Effector memory CD4-positive, alpha-beta T cell (primary cell): Measurements from ENCODE around the gene PDZK1IP1.

ENCODE experiments used
- DNase-seq, 3 donors: peaks; one replicate each; pipeline ENCODE4 v3.0.0-alpha.2; 2020
- H3K27ac ChIP-seq: 2 replicates; pipeline ENCODE4 v1.7.0; 2013; ENCODE audit warnings: mild to moderate bottlenecking, low read length, moderate library complexity; ENCODE audit not compliant: insufficient read depth, poor library complexity, severe bottlenecking
- H3K27me3 ChIP-seq: replicated peaks from 2 replicates; pipeline ENCODE4 v1.7.0; 2013; ENCODE audit warnings: mild to moderate bottlenecking, low read length; ENCODE audit not compliant: insufficient read depth, control insufficient read depth, poor library complexity, severe bottlenecking
- H3K36me3 ChIP-seq: 2 replicates; pipeline ENCODE4 v1.7.0; 2013; ENCODE audit warnings: mild to moderate bottlenecking, low read length, moderate library complexity; ENCODE audit not compliant: control insufficient read depth, insufficient read depth
- H3K4me1 ChIP-seq: 2 replicates; pipeline ENCODE4 v1.7.0; 2013; ENCODE audit warnings: low read length, mild to moderate bottlenecking; ENCODE audit not compliant: control insufficient read depth, insufficient read depth, poor library complexity, severe bottlenecking
- H3K4me3 ChIP-seq: 2 replicates; pipeline ENCODE4 v1.7.0; 2013; ENCODE audit warnings: low read length, low read depth, mild to moderate bottlenecking; ENCODE audit not compliant: insufficient read depth, poor library complexity, severe bottlenecking
- H3K9me3 ChIP-seq: 2 replicates; pipeline ENCODE4 v1.7.0; 2013; ENCODE audit warnings: mild to moderate bottlenecking, low read length, moderate library complexity; ENCODE audit not compliant: control insufficient read depth

Gene PDZK1IP1

GRCh38 chr1:47181955-47182675 lies 7.7 kb downstream of the PDZK1IP1 start:
- no peak for DNase-seq
- H3K9me3 ChIP-seq: no peaks in the 10 kb centered on the region
- no peaks in the 10 kb centered on the region for H3K36me3 ChIP-seq
- H3K27me3 ChIP-seq: peaks cover 3% of the 10 kb centered on the region
- no peak overlapping the region for H3K27ac ChIP-seq
- peaks cover 3% of the 10 kb centered on the region for H3K4me1 ChIP-seq
- H3K4me3 ChIP-seq: no peak overlapping the region

- H3K36me3 ChIP-seq: no peaks in the 10 kb centered on the region
- H3K4me3 ChIP-seq: no peak overlapping the region
- H3K27ac ChIP-seq: no peak overlapping the region
- peaks cover 3% of the 10 kb centered on the region for H3K4me1 ChIP-seq
- H3K9me3 ChIP-seq: no peaks in the 10 kb centered on the region
- DNase-seq: no peak
- H3K27me3 ChIP-seq: peaks cover 3% of the 10 kb centered on the region
These were observed 8.5 kb downstream of the PDZK1IP1 start for GRCh38 chr1:47181095-47181954.

- Histone ChIP-seq H3K9me3 (no peaks in the 10 kb centered on the region), H3K4me1 (peaks cover 3% of the 10 kb centered on the region), H3K4me3 (no peak overlapping the region), H3K36me3 (no peaks in the 10 kb centered on the region), H3K27me3 (peaks cover 3% of the 10 kb centered on the region), H3K27ac (no peak overlapping the region)
- DNase-seq: no peak
These were observed 9.2 kb downstream of the PDZK1IP1 start for GRCh38 chr1:47180603-47181094.

DNA sequence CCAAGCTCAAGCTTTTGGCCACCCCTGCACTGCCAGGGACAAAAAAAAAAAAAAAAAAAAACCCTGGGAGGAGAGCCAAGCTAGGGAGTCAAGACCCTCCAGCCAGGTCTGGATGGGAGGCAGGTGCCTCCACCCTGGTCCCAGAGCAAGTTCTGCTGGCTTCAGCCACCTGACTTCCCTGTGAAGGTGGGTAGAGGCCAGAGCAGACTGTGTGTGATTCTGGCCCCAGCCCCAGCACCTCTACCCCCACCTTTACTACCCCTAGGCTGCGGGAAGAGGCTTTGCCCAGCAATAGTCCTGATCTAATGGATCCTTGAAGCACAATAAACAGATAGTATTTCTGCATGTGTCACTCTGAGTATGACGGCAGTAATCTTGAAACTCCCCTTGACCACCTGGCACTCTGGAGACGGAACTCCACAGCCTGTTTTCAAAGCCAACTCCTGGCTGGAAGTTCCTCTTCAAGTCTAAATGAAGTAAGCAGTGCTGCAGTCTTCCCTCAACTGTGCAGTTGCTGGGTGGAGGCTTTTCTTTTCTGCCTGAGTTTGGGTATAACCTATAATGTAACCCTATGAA lies 9.8 kb downstream of the PDZK1IP1 start:
- DNase-seq: no peak
- Histone ChIP-seq H3K4me3 (no peak overlapping the region), H3K4me1 (peaks cover 3% of the 10 kb centered on the region), H3K9me3 (no peaks in the 10 kb centered on the region), H3K36me3 (no peaks in the 10 kb centered on the region), H3K27me3 (peaks cover 3% of the 10 kb centered on the region), H3K27ac (no peak overlapping the region)

- peak overlapping the region; percentile 37 for H3K4me3 ChIP-seq
- no peaks in the 10 kb centered on the region for H3K36me3 ChIP-seq
- no peaks in the 10 kb centered on the region for H3K9me3 ChIP-seq
- H3K27me3 ChIP-seq: peaks cover 3% of the 10 kb centered on the region
- H3K27ac ChIP-seq: no peak overlapping the region
- peaks cover 3% of the 10 kb centered on the region for H3K4me1 ChIP-seq
- DNase-seq: peak; percentile 28 to 45 (median 33)
These were observed 10.5 kb downstream of the PDZK1IP1 start for GRCh38 chr1:47179017-47179987.

DNA sequence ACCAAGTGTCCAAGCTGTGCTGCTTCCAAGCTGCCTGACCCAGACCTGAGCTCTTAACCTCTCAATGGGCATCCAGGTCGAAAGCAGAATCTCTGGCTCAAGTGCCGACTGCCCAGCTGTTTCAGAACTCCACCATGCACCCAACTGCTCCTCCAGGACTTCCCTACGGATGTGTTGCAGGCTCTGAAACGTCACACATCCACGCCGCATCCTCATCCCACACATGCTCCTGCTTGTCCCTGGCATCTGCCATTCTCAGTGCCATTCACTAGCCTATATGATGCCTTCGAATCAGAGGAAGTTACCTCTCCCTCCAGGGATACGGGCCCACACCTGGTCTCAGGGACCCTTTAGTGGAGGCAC lies 11.2 kb downstream of the PDZK1IP1 start:
- DNase-seq: no peak
- peaks cover 3% of the 10 kb centered on the region for H3K27me3 ChIP-seq
- H3K36me3 ChIP-seq: no peaks in the 10 kb centered on the region
- no peak overlapping the region for H3K4me3 ChIP-seq
- no peak overlapping the region for H3K27ac ChIP-seq
- H3K9me3 ChIP-seq: no peaks in the 10 kb centered on the region
- peaks cover 3% of the 10 kb centered on the region for H3K4me1 ChIP-seq

GRCh38 chr1:47178020-47178419 lies 11.8 kb downstream of the PDZK1IP1 start:
- Histone ChIP-seq H3K4me1 (peaks cover 3% of the 10 kb centered on the region), H3K4me3 (no peak overlapping the region)

DNA sequence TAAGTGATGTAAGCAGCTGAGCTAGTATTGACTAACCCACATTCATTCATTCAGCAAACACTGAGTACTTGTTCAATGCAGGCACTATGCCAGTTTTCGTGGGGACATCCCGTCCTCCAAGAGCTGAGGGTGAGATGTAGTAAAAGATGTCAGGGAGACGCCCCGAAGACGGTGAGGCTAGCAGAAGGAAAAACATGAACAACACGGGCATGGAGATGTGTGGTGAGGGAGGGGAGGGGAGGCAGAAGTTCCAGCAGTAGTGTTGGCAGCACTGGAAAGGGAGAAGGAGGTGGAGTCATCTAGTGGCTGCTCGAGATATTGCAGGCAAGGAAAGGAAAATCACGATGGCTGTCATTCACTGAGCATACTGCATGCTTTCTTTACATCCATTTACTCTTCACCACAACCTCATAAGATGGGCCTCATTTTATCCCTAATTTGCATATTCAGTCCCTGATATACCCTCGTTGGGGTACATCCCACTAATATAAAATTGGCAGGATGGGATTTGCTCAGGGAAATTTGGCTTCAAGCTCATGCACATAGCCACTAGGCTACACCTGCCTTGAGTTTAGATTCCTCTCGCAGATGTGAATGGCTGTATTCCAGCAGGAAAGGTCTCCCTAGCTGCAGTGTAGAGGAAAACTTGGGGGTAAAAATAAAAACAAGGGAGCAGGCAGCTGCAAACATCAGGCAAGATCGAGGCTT lies 14.5 kb downstream of the PDZK1IP1 start:
- H3K9me3 ChIP-seq: no peaks in the 10 kb centered on the region
- no peak for DNase-seq
- peaks cover 3% of the 10 kb centered on the region for H3K27me3 ChIP-seq
- H3K4me1 ChIP-seq: peaks cover 3% of the 10 kb centered on the region
- H3K36me3 ChIP-seq: no peaks in the 10 kb centered on the region
- no peak overlapping the region for H3K4me3 ChIP-seq
- no peak overlapping the region for H3K27ac ChIP-seq

More at GRCh38 chr1:47178020-47178419, 11.8 kb downstream of the PDZK1IP1 start:
- Histone ChIP-seq H3K27me3 (peaks cover 3% of the 10 kb centered on the region), H3K27ac (no peak overlapping the region), H3K36me3 (no peaks in the 10 kb centered on the region), H3K9me3 (no peaks in the 10 kb centered on the region)
- DNase-seq: no peak

- no peaks in the 10 kb centered on the region for H3K9me3 ChIP-seq
- DNase-seq: no peak
- H3K27me3 ChIP-seq: peaks cover 3% of the 10 kb centered on the region
- no peak overlapping the region for H3K4me3 ChIP-seq
- no peaks in the 10 kb centered on the region for H3K36me3 ChIP-seq
- no peak overlapping the region for H3K27ac ChIP-seq
- H3K4me1 ChIP-seq: peaks cover 3% of the 10 kb centered on the region
These were observed 15.2 kb downstream of the PDZK1IP1 start for GRCh38 chr1:47174656-47175020.
